IPS-NIHi7 (cell line): Measurements from ENCODE around the gene CDC14A.

Experiments
- DNase-seq: peaks from one replicate; pipeline ENCODE4 v3.0.0; 2012; ENCODE audit warnings: mixed read lengths; ENCODE audit errors: extremely low spot score

The CDC14A gene

DNA sequence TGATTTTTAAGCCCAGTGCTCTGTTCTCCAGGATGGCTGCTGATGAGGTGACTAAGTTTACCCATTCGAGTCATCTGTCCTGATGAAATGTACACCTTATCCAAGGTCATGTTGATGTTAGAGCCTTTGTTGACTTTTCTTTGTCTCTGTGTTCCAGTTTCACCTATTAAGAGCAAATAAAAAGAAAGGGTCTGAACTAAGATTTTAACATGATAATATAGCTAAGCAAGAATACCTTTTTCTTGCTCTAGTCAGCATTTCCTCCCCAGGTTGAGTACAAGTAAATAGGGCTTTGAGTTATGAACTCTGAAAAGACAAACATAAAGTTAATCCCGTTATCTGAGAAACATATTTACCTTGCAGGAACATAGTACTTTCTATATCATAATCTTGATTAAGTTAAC, 133.6 kb downstream of the CDC14A start:
- DNase-seq, result no peak

DNA sequence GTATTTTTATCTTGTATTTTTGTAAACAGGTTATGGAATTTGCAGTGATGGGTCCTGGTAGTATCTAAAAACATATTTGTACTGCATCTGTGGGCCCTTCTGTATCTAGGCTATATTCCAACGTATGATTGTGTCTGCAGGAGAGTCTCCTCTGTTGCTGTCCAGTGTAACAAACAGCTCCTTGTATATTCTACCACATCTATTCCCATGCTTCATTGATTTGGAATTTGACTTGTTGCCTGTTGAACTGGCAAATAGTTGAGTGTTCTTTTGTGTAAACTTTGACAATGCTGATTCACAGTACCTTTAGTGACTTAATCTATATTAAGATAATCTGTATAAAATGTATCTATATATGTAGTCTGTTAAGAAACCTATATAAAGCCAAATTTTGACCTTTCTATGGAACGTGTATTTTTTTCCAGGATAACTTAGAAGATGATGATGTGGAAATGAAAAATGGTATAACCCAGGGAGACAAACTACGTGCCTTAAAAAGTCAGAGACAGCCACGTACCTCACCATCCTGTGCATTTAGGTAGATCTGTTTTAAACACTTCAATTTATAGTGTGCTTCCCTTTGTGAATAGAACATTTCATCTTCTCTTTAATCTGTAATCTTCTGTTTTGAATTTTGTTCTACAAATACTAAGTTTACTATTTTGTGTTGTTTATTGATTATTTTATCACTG, 142.2 kb downstream of the CDC14A start:
- DNase-seq, result no peak

- DNase-seq, result no peak
Measured at GRCh38 chr1:100496896-100497295, 144.6 kb downstream of the CDC14A start.

GRCh38 chr1:100497796-100498195, 145.5 kb downstream of the CDC14A start:
- no peak for DNase-seq

- DNase-seq, result no peak
Measured at GRCh38 chr1:100499194-100499811, 147.0 kb downstream of the CDC14A start.

- no peak for DNase-seq
Measured at GRCh38 chr1:100502052-100502792, 149.9 kb downstream of the CDC14A start.

DNA sequence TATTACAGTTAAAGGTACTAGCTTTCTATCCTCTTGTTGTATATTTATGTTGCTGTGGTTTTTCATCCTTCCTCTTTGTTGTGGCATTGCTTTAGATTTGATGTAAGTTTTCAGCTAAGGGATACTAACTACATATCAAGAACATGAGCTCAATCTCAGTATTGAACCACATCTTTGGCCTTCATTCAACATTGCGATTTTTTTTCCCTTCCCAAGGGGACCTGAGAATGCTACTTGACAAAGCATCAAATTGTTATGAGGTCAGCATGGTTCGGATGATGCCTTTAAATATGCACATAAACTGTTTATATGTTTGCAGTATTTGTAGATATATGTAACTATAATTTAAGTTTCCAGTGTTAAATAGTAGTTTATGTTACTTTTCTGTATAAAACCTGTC, 153.9 kb downstream of the CDC14A start:
- no peak for DNase-seq

DNA sequence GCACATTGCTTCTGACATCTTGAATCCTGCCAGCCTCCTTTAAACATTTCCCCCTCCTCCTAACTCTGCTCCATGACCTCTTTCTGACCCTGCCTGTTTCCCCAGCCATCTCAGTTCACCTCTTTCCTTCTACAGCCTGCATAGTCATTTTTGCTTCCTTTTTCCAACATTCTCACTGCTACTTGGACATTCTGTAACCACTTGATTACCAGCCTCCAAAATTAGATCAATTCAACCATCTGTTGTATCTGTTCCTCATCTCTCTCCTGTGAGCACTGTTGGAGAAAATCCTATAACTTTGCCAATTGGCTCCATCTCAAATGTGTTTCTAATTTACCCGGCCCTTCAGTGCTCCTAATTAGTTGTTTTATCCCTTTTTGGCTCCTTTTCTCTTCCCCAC, 158.1 kb downstream of the CDC14A start:
- no peak for DNase-seq

DNA sequence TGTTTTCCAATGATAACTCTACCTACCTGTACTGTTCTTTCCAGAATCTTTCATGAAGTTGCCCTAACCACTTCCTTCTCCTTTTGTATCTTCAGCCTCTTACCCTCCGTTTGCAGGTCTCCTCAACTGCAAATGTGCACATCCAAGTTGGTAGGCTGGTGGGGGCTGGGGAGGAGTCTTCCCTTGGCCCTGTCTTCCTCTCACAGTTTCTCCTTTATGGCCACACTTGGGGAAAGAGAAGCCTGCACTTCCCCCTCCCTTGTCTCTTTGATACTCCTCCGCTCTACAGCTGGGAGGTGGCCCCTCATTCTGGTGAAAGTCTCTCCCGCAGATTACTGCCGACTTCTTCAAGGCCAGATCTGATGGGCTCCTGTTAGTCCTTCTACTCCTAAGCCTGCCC, 158.8 kb downstream of the CDC14A start:
- no peak for DNase-seq

- no peak for DNase-seq
Measured at GRCh38 chr1:100511773-100512172, 159.5 kb downstream of the CDC14A start.

GRCh38 chr1:100512803-100513352, 160.6 kb downstream of the CDC14A start:
- no peak for DNase-seq

GRCh38 chr1:100516857-100517256, 164.6 kb downstream of the CDC14A start:
- no peak for DNase-seq

- DNase-seq, result no peak
Measured at GRCh38 chr1:100517515-100517914, 165.2 kb downstream of the CDC14A start.

DNA sequence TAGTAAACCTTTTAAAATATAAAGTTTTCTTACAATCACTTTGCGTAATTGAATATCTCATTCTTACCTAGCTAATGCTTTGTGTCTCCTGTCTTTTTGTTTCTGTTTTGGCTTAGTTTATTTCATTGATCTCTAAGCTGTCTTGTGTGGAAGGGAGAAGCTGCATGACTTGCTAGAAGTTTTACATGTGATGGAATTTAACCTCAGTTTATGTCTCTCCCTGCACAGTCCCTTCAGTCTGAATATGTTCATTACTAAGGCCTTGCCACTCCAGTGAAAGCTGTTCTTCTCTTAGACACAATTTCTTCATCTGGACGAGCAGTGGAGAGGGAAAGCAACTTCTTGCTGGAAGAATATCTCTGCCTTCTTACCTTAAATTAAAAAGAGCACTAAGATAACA, 165.7 kb downstream of the CDC14A start:
- DNase-seq, result no peak

GRCh38 chr1:100523038-100523652, 170.8 kb downstream of the CDC14A start:
- no peak for DNase-seq

DNA sequence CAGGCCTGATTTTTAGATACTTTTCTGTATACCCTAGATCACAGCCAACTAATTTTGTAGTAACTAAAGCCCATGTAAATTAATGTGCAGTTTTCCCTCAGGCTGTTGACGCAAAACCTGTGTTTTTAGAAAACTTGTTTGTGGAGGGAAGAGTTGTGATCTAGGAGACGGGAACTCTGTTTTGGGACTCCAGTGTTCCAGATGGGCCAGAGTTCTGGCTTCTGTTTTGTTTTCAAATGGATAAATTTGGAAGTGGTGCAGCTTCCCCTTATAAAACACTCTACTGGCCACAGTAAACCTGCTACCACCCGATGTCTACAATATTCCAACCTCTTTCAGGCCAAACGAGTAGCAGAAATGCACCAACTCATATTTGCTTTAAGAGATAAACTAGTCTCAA, 172.0 kb downstream of the CDC14A start:
- no peak for DNase-seq

- DNase-seq, result no peak
Measured at GRCh38 chr1:100526894-100527293, 174.6 kb downstream of the CDC14A start.

- no peak for DNase-seq
Measured at GRCh38 chr1:100528871-100529270, 176.6 kb downstream of the CDC14A start.

GRCh38 chr1:100530141-100530540, 177.8 kb downstream of the CDC14A start:
- no peak for DNase-seq

GRCh38 chr1:100530880-100531487, 178.7 kb downstream of the CDC14A start:
- no peak for DNase-seq

- no peak for DNase-seq
Measured at GRCh38 chr1:100532645-100533044, 180.3 kb downstream of the CDC14A start.

DNA sequence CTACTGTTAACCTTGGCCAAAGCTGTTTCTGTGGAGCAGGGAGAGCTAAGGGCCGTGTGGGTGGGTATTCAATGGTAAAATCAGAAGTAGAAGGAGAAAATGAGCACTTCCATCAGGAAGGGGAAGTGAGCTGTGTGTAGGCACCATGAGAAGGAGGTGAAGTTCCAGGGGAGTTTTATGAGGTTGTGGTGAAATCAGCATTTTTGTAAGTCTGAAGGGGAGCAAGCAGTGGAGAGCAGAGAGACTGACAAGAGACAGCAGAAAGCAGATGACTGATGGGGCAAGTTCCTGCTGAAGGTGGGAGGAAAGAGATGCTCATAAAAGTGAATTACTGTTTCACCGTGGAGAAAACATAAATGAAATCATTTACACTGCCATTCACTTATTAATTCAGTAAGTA, 183.0 kb downstream of the CDC14A start:
- DNase-seq, result no peak
